Activated T-helper 1 cell treated with anti-CD3 and anti-CD28 coated beads, Interleukin-12 subunit alpha, Interleukin-12 subunit beta, Interleukin-2, Interleukin-4 antibody, amounts not matched to agents 30 ng/mL and 10 ng/mL and 1 ng/mL, durations not matched to agents 14 hours and 24 hours and 36 hours (primary cell): ENCODE data around the gene AGPAT2. TPM values are rescaled to one million over a fixed set of nuclear protein-coding genes. Genes with fewer than 3 reads are reported as not detected.

Source experiments
- DNase-seq: peaks from one replicate; pipeline ENCODE4 v3.0.0; 2021; ENCODE audit warnings: low spot score
- H3K27ac Mint-ChIP-seq: one replicate; pipeline ENCODE4 v1.8.0; 2021; ENCODE audit warnings: mild to moderate bottlenecking, mixed read lengths
- H3K27me3 Mint-ChIP-seq: one replicate; pipeline ENCODE4 v1.8.0; 2022; ENCODE audit warnings: mild to moderate bottlenecking, moderate library complexity, mixed read lengths; ENCODE audit not compliant: insufficient read depth
- H3K36me3 Mint-ChIP-seq: one replicate; pipeline ENCODE4 v1.8.0; 2021; ENCODE audit warnings: low read depth, mixed read lengths
- H3K4me1 Mint-ChIP-seq: one replicate; pipeline ENCODE4 v1.8.0; 2021; ENCODE audit warnings: low read depth, mixed read lengths
- H3K4me3 Mint-ChIP-seq: one replicate; pipeline ENCODE4 v1.8.0; 2021; ENCODE audit warnings: mild to moderate bottlenecking, moderate library complexity, mixed read lengths
- H3K9me3 Mint-ChIP-seq: one replicate; pipeline ENCODE4 v1.8.0; 2021; ENCODE audit warnings: mixed read lengths
- intact Hi-C: fragments of 100-400 bp; cut with micrococcal nuclease; formaldehyde crosslinking; loops from one replicate; pipeline ENCODE4 v1.15.1; 2024
- total RNA-seq: library from RNA; stranded (reverse); gene quantifications from 2 replicates; pipeline ENCODE4 v1.2.3, GENCODE V29; 2022

The AGPAT2 gene
- total RNA-seq, 1 donor from 2014 or later, result 25.0 TPM

DNA sequence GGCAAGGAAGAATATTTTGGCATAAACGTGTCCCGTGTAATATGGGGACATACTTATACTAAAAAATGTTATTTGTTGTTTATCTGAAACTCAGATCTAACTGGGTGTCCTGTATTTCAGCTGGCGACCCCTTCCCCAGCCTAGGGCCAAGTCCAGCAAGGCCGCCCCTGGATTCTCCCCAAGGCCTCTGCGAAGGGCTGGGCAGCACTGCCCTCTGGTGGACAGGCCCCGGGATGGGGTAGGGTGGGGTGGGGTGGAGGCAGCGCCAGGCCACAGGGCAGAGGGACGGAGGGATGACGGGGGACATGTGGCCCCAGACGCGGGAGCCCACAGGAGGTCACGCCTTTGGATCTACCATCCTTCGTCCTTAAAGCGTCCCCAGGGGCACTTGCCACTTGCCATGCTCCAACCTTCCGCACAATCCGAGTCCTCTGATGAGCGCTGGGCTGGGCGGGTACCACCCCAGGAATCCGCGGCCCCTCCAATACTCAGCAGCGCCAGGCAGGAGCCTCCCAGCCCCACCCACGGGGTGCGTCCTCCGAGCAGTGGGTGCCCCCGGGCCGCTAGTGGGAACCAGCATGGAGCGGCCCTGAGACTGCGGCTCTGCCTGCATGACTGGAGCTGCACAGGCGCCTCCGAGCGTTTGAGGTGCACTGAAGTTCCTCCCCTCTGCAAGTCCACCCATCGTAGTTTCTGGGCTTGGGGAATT lies 7.1 kb upstream of the AGPAT2 start:
- intact Hi-C loops, result no loop called here
- DNase-seq, result no peak
- Mint-ChIP-seq H3K36me3 (no peaks in the 10 kb centered on the region), H3K4me3 (no peak overlapping the region), H3K27me3 (peaks cover 12% of the 10 kb centered on the region), H3K27ac (no peak overlapping the region), H3K9me3 (no peaks in the 10 kb centered on the region), H3K4me1 (no peaks in the 10 kb centered on the region)

DNA sequence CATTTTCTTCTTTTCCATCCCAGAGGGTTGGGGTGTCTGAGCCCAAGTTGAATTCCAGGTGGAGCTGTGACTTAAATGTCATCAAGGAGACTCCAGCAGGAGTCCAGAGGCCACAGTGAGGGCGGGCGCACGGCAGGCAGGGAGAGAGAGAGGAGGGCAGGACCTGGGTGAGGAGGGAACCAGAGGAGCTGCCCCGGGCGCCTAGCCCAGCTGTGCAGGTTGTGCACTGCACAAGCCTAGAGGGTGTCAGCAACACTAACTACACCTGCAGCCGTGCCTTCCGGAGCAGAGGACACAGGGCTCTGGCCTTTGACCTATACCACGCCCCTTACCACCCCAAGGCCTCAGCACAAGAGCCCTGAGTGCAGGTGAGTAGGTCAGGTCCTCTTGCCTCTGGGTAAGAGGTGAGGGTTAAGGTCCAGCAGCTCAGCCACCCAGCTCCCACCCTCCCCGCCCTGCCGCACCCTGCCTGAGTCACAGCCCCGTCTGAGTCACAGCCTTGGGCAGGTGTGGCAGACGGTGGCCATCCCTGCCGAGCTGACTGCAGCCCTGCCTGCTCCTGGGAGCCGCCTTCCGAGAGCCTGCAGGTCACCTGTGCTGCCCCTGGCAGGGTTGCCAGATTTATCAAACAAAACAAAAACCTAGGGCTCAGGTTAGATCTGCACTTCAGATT lies 6.4 kb upstream of the AGPAT2 start:
- Mint-ChIP-seq H3K9me3 (no peaks in the 10 kb centered on the region), H3K27ac (no peak overlapping the region), H3K4me3 (no peak overlapping the region), H3K4me1 (no peaks in the 10 kb centered on the region), H3K27me3 (peaks cover 11% of the 10 kb centered on the region), H3K36me3 (no peaks in the 10 kb centered on the region)
- intact Hi-C loops, result no loop called here
- no peak for DNase-seq

- no peaks in the 10 kb centered on the region for H3K9me3 Mint-ChIP-seq
- no peaks in the 10 kb centered on the region for H3K36me3 Mint-ChIP-seq
- H3K4me1 Mint-ChIP-seq, result no peaks in the 10 kb centered on the region
- peaks cover 7% of the 10 kb centered on the region for H3K27me3 Mint-ChIP-seq
- DNase-seq, result no peak
- H3K4me3 Mint-ChIP-seq, result no peak overlapping the region
- H3K27ac Mint-ChIP-seq, result no peak overlapping the region
- intact Hi-C loops, result no loop called here
Observed at GRCh38 chr9:136693135-136693489, 5.9 kb upstream of the AGPAT2 start.

GRCh38 chr9:136692185-136693134 lies 5.2 kb upstream of the AGPAT2 start:
- Mint-ChIP-seq H3K36me3 (no peaks in the 10 kb centered on the region), H3K4me3 (no peak overlapping the region), H3K27ac (no peak overlapping the region), H3K4me1 (no peaks in the 10 kb centered on the region), H3K27me3 (peaks cover 7% of the 10 kb centered on the region), H3K9me3 (no peaks in the 10 kb centered on the region)
- no peak for DNase-seq
- intact Hi-C loops, result no loop called here

- Mint-ChIP-seq H3K4me1 (no peaks in the 10 kb centered on the region), H3K36me3 (no peaks in the 10 kb centered on the region), H3K27me3 (peaks cover 5% of the 10 kb centered on the region), H3K9me3 (no peaks in the 10 kb centered on the region), H3K27ac (no peak overlapping the region), H3K4me3 (no peak overlapping the region)
- intact Hi-C loops, result no loop called here
- no peak for DNase-seq
Observed at GRCh38 chr9:136691316-136692184, 4.3 kb upstream of the AGPAT2 start.

GRCh38 chr9:136690806-136691261 lies 3.6 kb upstream of the AGPAT2 start:
- no peaks in the 10 kb centered on the region for H3K4me1 Mint-ChIP-seq
- no peaks in the 10 kb centered on the region for H3K36me3 Mint-ChIP-seq
- no peaks in the 10 kb centered on the region for H3K9me3 Mint-ChIP-seq
- intact Hi-C loops, result no loop called here
- no peak for DNase-seq
- no peak overlapping the region for H3K4me3 Mint-ChIP-seq
- H3K27ac Mint-ChIP-seq, result no peak overlapping the region
- H3K27me3 Mint-ChIP-seq, result peaks cover 5% of the 10 kb centered on the region

DNA sequence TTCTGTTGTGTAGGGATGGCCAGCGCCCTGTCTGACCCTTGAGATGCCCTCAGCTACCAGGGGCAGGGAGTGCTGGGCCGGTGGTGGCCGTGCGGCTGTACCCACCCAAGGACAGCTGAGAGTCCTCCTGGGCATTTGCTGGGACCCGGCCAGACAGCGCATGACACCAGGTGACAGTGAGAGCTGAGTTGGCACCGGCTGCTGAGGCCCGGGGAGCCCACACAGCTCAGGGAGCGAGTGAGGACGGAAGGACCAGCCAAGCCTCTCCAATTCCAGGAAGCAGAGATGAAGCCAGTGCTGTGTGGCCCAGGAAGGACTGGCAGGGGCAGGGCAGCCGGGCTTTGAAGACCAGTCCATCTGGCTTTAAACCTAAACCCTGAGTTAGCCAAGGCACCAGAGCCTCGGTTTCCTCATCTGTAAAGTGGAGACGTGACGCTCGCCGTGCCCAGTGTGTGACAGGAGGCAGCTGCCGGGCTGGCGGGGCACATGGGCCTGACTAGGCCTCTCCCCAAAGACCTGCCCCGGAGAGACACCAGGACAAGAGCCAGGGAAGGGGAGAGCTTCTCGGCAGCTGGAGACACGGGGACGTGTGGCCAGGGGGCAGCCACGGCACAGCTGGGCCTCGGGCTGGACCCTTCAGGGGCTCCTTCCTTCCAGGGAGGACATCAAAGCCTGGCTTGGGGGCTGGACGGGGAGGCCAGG lies 3.0 kb upstream of the AGPAT2 start:
- DNase-seq, result no peak
- Mint-ChIP-seq H3K36me3 (no peaks in the 10 kb centered on the region), H3K4me1 (no peaks in the 10 kb centered on the region)

GRCh38 chr9:136689108-136689460 lies 1.8 kb upstream of the AGPAT2 start:
- H3K36me3 Mint-ChIP-seq, result no peaks in the 10 kb centered on the region
- no peaks in the 10 kb centered on the region for H3K9me3 Mint-ChIP-seq
- H3K4me3 Mint-ChIP-seq, result peak overlapping the region; percentile 54
- intact Hi-C loops, result no loop called here
- peaks cover 5% of the 10 kb centered on the region for H3K27me3 Mint-ChIP-seq
- no peaks in the 10 kb centered on the region for H3K4me1 Mint-ChIP-seq
- DNase-seq, result no peak
- no peak overlapping the region for H3K27ac Mint-ChIP-seq

More for the DNA sequence above, 3.0 kb upstream of the AGPAT2 start:
- Mint-ChIP-seq H3K4me3 (no peak overlapping the region), H3K27ac (no peak overlapping the region), H3K27me3 (peaks cover 5% of the 10 kb centered on the region), H3K9me3 (no peaks in the 10 kb centered on the region)
- intact Hi-C loops, result no loop called here

DNA sequence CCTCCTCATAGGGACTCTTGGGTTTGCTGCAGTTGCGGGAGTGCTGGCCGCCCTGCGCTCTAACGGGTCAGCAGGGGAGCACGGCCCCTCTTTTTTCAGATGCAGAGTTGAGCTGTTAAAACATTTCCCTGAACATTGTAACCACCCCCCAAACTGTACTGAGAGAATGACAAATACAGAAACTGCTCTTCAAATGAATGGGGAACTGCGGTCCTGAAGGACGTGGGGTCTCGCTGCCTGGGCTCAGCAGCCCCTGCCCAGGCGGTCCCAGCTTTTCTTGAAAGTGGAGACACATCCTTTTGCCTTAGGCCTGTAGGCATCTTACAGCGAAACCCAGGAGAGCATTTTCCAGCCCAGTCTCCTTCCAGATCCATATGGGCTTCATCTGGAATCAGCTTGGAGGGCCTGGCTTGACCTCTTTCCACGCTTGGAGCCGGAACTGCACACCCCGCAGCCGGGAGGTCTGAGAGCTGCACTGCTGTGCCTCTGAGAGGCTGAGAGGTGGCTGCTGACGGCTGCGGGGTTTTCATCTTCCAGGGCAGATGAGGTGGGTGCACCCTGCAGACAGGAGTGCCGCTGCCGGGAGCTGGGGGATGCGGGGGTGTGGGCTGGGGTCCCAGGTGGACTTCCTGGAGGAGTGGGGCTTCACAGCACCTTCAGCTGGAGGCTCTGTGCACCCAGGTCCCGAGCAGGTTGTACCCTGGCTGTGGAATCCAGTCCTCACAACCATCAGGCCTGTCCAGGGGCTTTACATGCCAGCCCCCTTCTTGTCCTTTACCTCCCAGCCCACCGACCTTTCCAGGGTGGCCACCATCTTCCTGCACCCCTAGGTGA lies 1.2 kb upstream of the AGPAT2 start:
- no peak for DNase-seq
- H3K4me3 Mint-ChIP-seq, result peak overlapping the region; percentile 70
- H3K9me3 Mint-ChIP-seq, result no peaks in the 10 kb centered on the region
- peaks cover 5% of the 10 kb centered on the region for H3K27me3 Mint-ChIP-seq
- no peaks in the 10 kb centered on the region for H3K36me3 Mint-ChIP-seq
- H3K4me1 Mint-ChIP-seq, result no peaks in the 10 kb centered on the region
- intact Hi-C loops, result no loop called here
- H3K27ac Mint-ChIP-seq, result no peak overlapping the region

DNA sequence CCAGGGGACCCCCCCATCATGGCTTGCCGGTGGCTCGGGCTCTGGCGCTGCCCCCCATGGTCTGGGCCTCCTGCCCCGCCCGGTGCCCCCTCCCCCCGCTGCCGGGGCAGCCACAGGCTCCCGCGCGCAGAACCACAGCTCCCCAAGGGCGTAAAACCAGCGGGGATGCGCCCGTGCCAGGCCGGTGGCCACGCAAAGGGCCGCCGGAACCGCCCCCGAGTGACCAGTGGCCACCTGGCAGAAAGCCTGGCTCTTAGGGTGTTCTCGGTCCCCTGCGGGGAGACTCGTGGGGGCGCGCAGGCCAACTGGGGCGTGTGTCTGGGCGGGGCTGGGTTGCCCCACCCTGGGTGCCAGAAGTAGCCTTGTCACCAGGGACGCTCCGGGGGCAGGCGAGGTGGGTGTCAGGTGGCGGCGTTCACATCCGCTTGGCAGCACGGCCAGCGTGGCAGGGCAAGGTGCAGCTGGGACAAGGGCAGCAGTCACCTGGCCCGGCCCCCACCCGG lies 515 bp upstream of the AGPAT2 start:
- H3K4me1 Mint-ChIP-seq, result no peaks in the 10 kb centered on the region

GRCh38 chr9:136686534-136686793 lies 793 bp downstream of the AGPAT2 start:
- Mint-ChIP-seq H3K9me3 (no peaks in the 10 kb centered on the region), H3K36me3 (no peaks in the 10 kb centered on the region), H3K4me1 (no peaks in the 10 kb centered on the region), H3K4me3 (peak overlapping the region; percentile 80), H3K27ac (no peak overlapping the region), H3K27me3 (peaks cover 3% of the 10 kb centered on the region)
- intact Hi-C loops, result loop anchor here (2.0 kb wide), 1 partner anchor 42 kb away; no protein-coding TSS in a partner anchor
- DNase-seq, result no peak

More for the DNA sequence above, 515 bp upstream of the AGPAT2 start:
- intact Hi-C loops, result loop anchor here (1.0 to 2.0 kb wide), 3 partner anchors 41 to 204 kb away; partner anchors contain the start of gene SEC16A
- H3K27me3 Mint-ChIP-seq, result peaks cover 4% of the 10 kb centered on the region
- peak overlapping the region; percentile 11 for H3K4me3 Mint-ChIP-seq
- DNase-seq, result no peak
- no peaks in the 10 kb centered on the region for H3K36me3 Mint-ChIP-seq
- H3K9me3 Mint-ChIP-seq, result no peaks in the 10 kb centered on the region
- H3K27ac Mint-ChIP-seq, result no peak overlapping the region
